ENCODE data around the gene AGAP3.

DNA sequence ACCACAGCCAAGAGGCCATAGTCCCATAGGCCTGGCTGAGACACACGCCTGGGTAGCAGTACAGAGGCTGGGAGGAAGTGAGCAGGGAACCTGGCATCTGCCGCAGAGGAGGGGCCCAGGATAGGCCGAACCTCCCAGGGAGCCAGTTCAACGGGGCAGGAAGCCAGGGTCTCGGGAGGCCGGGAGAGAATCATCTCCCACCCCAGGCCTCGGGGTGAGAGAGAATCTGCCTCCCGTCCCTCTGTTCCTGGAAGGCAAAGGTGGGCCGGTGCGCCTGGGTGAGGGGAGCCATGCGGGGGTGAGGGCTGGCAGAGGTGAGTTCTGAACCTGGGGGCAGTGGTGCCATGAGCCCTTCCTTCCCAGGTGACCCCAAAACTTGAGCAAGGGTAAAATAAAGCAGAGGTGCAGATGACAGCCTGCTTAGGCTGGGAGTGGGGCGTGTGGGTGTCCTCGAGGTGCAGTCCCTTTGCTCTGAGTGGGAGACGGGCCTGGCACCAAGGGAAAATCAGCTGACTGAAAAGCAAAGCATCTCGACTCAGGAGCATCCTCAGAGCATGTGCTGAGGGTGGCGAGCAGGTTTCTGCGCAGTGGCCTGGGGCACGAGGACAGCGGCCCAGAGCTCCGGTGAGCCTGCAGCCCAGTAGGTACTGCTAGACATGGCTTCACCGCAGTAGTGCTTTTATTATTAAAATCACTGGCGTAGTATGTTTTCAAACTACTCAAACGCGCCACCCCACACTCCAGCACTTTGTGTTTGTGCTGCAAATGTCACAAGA is 15.5 kb downstream of the AGAP3 start:
- TF ChIP-seq, protein P1, sequence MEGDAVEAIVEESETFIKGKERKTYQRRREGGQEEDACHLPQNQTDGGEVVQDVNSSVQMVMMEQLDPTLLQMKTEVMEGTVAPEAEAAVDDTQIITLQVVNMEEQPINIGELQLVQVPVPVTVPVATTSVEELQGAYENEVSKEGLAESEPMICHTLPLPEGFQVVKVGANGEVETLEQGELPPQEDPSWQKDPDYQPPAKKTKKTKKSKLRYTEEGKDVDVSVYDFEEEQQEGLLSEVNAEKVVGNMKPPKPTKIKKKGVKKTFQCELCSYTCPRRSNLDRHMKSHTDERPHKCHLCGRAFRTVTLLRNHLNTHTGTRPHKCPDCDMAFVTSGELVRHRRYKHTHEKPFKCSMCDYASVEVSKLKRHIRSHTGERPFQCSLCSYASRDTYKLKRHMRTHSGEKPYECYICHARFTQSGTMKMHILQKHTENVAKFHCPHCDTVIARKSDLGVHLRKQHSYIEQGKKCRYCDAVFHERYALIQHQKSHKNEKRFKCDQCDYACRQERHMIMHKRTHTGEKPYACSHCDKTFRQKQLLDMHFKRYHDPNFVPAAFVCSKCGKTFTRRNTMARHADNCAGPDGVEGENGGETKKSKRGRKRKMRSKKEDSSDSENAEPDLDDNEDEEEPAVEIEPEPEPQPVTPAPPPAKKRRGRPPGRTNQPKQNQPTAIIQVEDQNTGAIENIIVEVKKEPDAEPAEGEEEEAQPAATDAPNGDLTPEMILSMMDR (IDR thresholded peaks at IDR 0.05; ENCODE audit: insufficient read depth, low read depth, low read length) = no peak
- TF ChIP-seq EZH2 (IDR thresholded peaks at IDR 0.05; ENCODE audit: insufficient read depth, low read length) = no peak

Measured in astrocyte (in vitro differentiated cells and primary cell).